Spleen (tissue), 7 donors: ENCODE measurements around the gene LOXL4.

Experiments used
- POLR2A ChIP-seq, 3 donors: fragments of 450-650 bp; IDR thresholded peaks; one replicate each; pipeline ENCODE4 v1.5.1; 2017; ENCODE audit warnings: antibody characterized with exemption in 3 of 3, mild to moderate bottlenecking in 1 of 3
- TF ChIP-seq, protein P1 (sequence below), 11 experiments: fragments of 200-600 bp in 7 of 11; fragments of 450-650 bp in 4 of 11; sonication (generic) in 4 of 11; IDR thresholded peaks in 8 of 11; conservative IDR thresholded peaks in 3 of 11; 1 replicate in 7 of 11; 2 replicates in 4 of 11; pipeline versions ENCODE4 v1.4.0 to v1.8.0; 2016 to 2021; ENCODE audit warnings: antibody characterized with exemption in 11 of 11, inconsistent platforms in 4 of 11, mild to moderate bottlenecking in 1 of 11
- donor health status: DM: no; HTN: no; CAD: no; lungs with moderate emphysema.
- donor health status: DM: no; HTN: no; CAD: no.
- donor health status: DM: no; HTN: no; CAD: no.

DNA sequence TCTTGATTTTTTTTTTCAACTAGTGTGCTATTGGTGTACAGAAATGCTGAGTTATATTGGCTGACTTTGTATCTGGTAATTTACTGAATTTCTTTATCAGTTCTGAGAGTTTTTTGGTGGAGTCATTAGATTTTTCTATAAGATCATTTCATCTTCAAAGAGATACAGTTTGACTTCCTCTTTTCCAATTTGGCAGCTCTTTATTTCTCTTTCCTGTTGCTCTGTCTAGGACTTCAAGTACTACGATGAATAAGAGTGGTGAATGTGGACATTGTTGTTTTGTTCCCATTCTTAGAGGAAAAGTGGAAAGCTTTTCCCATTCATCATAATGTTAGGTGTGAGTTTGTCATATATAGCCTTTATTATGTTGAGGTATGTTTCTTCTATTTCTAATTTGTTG is 50.2 kb downstream of the LOXL4 start:
- no peak for TF ChIP-seq POLR2A (IDR thresholded peaks at IDR 0.05)
- TF ChIP-seq, protein P1, sequence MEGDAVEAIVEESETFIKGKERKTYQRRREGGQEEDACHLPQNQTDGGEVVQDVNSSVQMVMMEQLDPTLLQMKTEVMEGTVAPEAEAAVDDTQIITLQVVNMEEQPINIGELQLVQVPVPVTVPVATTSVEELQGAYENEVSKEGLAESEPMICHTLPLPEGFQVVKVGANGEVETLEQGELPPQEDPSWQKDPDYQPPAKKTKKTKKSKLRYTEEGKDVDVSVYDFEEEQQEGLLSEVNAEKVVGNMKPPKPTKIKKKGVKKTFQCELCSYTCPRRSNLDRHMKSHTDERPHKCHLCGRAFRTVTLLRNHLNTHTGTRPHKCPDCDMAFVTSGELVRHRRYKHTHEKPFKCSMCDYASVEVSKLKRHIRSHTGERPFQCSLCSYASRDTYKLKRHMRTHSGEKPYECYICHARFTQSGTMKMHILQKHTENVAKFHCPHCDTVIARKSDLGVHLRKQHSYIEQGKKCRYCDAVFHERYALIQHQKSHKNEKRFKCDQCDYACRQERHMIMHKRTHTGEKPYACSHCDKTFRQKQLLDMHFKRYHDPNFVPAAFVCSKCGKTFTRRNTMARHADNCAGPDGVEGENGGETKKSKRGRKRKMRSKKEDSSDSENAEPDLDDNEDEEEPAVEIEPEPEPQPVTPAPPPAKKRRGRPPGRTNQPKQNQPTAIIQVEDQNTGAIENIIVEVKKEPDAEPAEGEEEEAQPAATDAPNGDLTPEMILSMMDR (IDR thresholded peaks at IDR 0.05 in 8 of 11, conservative IDR thresholded peaks at IDR 0.05 in 3 of 11) = no peak
